ENCODE data around the gene POMZP3. TPM values are rescaled to one million over a fixed set of nuclear protein-coding genes. Genes with fewer than 3 reads are reported as not detected.
"Not testable (repeated sequence)": the region's sequence is repeated elsewhere in the genome, so short reads cannot be mapped to it uniquely, and the experiment has no call there.

POMZP3 gene
- 6.7 TPM for polyA plus RNA-seq (2012; ENCODE audit: low read depth, missing spikeins)

DNA sequence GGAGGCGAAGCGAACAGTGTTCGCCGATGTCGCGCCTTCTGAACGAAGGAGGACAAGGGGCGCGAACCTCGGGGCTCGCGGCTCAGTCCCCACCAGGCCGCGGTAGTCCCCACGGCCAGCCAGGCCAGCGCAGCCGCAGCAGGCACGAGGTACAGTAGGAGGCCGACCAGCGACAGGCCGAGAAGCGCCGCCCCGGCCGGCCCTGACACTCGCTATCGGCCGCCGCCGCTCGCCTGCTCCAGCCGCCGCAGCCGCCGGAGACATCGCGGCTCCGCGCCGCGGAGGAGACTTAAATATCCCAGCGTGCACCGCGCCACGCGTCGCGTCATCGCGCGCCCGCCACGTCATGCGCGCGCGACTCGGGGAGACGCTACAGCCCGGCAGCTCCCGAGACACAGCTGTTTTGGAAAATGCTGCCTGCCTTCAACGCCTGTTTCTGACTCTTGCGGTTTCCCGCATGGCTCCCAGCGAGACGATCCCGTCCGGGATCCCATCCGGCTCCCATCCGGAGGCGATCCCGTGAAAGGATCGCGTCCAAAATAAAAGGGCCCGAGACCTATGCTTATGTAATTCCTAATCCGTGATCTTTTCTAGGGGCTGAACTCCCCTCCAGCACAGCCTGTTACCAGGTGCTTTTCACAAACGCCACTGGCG, at the start of gene POMZP3:
POMZP3 (minus strand) TSS at position 291 of the 654 bp plus-strand sequence. CDS start 1,215 bp downstream, outside the sequence.
- FAIRE-seq = peak; percentile 92
- DNase-seq (ENCODE audit: insufficient read length, low spot score) = not testable (repeated sequence)

DNA sequence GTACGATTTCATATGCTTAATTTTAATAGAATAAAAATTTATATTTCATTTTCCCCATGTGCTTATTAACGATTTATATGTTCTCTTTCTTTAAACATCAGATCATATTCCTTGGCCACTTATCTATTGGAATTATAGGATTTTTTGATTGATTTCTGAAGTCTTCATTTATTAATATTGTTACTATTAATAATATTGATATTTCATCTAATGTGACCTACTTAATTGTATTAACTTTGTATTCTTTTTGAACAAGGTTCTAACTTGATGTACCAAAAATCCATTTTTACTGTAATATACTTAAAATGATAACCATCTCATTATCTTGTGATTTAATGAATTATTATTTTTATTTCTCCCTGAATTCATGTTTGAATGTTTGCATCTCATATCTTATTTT, 48.7 kb upstream of the POMZP3 start:
- FAIRE-seq; DNase-seq (ENCODE audit: insufficient read length, low spot score): not testable (repeated sequence)

DNA sequence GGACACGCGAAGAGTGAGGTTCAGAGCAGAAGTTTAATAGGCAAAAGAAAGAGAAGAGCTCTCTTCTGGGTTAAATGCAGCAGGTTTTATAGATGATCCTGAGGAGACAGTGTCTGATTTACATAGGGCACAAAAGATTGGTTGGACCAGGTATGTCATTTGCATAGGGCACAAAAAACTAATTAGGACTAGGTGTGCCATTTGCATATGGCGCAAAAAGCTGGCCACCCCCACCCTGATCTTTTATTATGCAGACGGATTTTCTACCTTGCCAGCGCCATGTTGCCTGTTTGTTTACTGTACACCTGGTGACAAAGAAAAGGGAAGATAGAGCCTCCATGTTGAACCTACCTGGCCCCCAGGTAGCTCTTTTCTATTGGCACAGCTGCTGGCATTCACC, 46.3 kb upstream of the POMZP3 start:
- not testable (repeated sequence) for DNase-seq (ENCODE audit: insufficient read length, low spot score); FAIRE-seq

DNA sequence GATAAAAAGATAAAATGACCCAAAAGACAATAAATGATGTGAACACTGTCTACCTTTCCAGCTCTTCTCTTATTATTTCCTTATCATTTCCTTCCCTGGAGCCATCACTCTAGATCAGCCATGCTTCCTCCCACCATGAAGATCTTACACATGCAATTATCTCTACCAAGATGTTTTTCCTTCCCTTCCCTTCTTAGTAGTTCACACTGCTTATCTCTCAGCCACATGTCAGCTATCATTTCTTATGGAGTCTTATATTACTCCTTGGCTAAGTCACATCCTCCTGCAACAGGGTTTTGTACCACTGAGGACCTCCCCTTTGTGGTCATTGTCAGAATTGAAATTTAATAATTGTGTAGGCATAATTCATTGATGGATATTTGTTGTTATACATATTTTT, 32.1 kb upstream of the POMZP3 start:
- not testable (repeated sequence) for FAIRE-seq; DNase-seq (ENCODE audit: insufficient read length, low spot score)

DNA sequence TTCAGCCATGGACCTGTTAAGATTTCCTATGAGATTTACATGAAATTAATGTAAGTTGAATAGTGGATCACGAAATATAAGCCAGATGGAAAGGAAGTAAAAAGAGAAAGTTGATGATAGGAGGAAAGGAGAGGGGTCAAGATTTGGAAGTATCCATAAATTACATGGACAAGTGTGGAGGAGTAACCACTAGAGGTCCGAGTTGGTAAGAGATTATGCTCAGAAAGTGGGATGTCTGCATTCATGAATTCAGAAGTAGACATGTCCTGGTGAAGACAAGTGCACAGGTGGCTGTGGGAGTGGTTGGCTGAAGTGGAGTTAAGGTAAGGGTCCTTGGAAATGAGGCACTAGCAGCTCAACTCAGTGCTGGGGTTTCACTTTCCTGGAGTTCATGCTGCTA, 29.3 kb upstream of the POMZP3 start:
- not testable (repeated sequence) for FAIRE-seq; DNase-seq (ENCODE audit: insufficient read length, low spot score)

DNA sequence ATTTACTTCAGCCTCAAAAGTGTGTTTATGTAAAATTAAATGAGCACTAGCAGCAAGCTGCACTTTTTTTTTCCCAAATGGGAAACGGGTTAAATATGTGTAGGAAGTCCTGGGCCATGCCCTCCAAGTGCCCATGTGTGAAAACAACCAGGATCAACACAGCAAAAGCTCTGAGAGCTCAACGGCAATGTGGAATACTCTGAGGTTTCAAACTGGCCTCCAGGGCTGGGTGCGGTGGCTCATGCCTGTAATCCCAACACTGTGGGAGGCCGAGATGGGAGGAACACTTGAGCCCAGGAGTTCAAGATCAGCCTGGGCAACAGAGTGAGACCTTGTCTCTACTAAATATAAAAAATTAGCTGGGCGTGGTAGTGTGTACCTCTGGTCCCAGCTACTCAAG, 15.5 kb upstream of the POMZP3 start:
- DNase-seq (ENCODE audit: insufficient read length, low spot score); FAIRE-seq: not testable (repeated sequence)

DNA sequence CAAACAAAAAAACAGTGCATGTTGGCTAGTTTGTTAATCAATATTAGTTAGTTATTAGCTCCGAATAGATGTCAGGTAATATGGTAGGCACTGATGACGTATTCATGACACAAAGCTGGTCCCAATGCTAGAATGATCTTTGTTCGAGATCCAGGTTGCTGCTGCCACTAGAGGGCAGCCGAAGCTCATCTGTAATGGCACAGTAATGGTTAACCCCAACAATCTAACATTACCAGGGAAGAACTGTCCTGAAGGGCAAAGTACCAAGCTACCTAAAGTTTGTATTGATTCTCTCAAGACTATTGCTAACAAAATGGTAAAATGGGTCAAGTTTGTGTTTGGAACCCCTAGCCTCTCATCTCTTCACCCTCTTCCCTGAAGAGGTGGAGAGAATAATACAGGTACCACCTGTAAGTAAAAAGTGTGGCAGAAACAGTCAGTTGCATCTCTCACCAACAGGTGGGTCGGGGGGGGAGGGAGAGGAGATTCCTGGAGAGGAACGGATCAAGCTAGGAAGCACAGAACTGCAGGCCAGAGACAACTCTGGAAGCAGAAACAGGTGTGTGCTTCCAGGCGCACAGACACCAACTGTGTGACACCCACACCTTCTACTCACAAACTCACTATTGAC, 10.1 kb upstream of the POMZP3 start:
- peak; percentile 60 for FAIRE-seq
- not testable (repeated sequence) for DNase-seq (ENCODE audit: insufficient read length, low spot score)

DNA sequence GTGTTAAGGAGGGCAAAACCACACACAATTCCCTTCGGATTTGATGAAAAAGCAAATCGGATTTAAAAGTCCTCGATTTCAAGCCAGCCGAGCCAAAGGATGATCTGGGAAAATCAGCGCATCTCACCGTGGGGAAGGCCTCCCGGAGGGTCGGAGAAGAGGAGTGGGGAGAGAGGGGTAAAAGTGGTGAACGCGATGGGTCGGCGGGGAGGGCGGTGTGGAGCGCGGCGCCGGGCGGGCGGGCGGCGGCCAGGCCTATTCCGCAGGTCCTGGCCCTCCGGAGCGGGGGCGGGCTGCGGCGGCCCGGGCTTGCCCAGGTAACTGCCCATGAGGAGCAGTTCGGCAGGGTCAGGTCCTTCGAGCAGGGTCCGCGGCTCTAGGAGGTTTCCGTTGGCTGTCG, 498 bp downstream of the POMZP3 start:
- DNase-seq (ENCODE audit: insufficient read length, low spot score); FAIRE-seq: not testable (repeated sequence)

DNA sequence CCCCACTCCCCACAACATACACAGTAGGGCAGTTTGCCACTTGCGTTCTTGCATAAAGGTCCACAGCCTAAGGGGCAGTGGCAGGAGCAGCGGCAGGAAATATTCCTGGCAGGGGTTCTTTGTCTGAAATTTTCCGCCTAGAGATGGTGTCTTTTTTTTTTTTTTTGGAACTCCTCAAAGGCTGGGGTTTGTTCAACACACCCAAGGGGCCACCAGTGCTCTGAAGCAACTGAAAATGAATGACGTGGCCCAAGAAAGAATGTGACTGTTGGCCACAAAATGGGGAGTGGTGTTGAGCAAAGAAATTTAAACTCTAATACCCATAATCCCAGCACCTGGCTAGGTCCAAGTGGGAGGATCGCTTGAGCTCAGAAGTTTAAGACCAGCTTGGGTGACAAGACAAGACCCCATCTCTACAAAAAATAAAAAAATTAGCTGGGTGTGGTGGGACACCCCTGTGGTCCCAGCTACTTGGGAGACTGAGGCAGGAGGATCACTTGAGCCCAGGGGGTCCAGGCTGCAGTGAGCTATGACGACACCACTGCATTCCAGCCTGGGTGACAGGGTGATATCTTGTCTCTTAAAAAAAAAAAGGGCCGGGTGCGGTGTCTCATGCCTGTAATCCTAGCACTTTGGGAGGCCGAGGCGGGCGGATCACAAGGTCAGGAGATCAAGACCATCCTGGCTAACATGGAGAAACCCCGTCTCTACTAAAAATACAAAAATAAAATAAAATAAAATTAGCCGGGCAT, 7.5 kb downstream of the POMZP3 start:
- DNase-seq (ENCODE audit: insufficient read length, low spot score); FAIRE-seq: not testable (repeated sequence)

DNA sequence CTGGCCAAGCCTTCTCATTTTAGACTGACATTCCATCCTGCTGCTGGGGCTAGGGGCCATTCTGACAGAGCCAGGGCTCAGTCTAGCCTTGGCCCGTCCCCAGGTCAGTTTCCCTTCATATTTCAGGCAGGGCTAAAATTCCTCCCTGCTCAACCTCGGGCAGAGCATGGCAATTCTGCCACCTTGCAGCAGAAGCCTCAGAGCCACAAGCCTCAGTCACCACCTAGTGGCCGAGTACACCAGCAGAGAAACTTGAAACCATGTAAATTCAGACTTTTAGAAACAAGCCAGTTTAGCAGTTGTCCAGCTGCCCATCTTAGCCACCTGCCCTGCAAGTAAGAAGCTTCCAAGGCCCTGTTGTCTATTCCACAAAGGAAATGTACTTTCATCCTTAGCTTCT, 13.3 kb downstream of the POMZP3 start:
- FAIRE-seq = peak; percentile 5
- DNase-seq (ENCODE audit: insufficient read length, low spot score) = not testable (repeated sequence)

DNA sequence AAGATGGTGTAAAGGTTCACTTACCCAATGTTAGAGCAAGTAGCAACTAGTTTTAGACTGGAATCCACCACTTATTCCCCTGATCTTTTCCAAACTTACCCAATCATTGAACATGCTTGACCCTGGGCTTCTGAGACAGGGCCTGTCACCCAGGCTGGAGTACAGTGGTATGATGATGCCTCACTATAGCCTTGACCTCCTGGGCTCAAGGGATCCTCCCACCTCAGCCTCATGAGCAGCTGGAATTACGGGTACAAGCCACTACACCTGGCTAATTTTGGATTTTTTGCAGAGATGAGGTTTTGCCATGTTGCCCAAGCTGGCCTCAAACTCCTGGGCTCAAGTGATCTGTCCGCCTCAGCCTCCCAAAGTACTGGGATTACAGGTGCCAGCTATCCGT, 14.8 kb downstream of the POMZP3 start:
- FAIRE-seq; DNase-seq (ENCODE audit: insufficient read length, low spot score): not testable (repeated sequence)

DNA sequence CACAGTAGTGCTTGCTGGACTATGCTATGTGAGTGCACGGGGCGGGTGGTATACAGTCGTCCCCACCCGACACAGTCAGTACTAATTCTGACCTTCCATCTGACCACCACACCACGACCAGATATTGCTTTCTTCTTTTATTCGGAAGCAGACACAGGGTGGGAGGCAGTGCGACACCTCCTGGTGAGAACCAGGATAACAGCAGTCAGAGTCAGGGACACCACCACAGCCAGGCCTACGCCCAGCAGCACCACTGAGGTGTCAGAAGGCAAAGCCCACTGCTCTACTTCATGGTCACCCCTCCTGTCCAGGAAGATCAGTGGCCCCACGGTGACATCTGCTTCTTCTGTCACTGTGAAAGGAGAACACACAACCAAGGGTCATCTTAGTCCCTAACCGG, 17.2 kb downstream of the POMZP3 start:
- DNase-seq (ENCODE audit: insufficient read length, low spot score) = not testable (repeated sequence)
- peak; percentile 98 for FAIRE-seq

DNA sequence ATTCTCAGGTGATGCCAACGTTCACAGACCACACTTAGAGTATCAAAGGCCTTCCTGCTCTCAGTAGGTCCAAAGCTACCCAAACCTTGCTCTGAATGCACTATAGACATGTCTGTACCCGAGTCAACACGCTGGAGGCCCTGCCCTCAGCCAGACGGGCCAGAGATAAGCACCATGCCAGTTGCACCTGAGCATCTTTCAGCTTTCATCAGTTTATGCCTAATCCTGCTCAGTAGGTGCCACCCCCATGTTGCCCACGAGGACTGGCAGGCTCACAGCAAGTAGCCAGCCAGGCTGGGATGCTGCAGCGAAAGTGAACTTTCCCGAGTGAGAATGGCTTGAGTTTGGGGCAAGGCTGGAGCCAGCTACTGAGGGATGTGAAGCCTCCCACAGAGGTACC, 18.6 kb downstream of the POMZP3 start:
- DNase-seq (ENCODE audit: insufficient read length, low spot score); FAIRE-seq: not testable (repeated sequence)

DNA sequence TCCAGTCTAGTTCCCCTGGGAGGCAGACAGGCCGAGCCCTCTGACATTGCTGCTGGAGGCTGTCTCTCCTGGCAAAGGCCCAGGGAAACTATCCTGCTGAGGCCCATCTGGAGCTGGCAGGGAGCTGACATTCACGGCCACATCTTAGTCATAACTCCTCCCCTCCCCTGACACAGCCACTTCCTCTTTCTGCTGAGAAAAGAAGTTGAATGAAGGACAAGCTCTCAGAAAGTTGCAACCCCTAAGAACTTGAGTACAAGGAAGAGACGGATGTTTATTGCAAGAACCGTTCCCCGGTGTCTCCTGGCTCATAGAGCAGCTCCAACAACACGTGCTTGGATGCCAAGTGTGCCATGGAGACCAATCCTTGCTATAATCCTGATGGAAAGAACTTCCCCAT, 21.1 kb downstream of the POMZP3 start:
- peak; percentile 93 for FAIRE-seq
- peak; percentile 86 for TF ChIP-seq SPI1 (IDR thresholded peaks at IDR 0.05; ENCODE audit: low read depth, low read length)
- not testable (repeated sequence) for DNase-seq (ENCODE audit: insufficient read length, low spot score)

DNA sequence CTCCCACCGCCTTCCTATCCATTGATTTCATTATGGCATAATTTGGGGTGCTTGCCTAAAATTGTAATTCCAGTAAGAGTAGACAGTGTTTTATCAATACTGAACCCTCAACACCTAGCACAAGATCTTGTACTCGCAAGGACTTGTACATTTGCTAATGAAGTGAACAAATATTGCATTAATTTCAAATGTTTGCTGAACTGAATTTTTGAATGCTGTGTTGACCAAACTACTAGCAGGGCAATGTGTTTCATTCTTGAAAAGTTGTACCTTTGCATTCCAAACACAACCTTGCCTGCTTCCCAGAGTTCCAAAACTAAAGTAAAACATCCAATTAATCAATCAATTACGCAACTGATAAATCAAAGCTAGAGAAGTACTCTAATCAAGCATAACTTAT, 26.4 kb downstream of the POMZP3 start:
- peak; percentile 28 for FAIRE-seq
- not testable (repeated sequence) for DNase-seq (ENCODE audit: insufficient read length, low spot score)

DNA sequence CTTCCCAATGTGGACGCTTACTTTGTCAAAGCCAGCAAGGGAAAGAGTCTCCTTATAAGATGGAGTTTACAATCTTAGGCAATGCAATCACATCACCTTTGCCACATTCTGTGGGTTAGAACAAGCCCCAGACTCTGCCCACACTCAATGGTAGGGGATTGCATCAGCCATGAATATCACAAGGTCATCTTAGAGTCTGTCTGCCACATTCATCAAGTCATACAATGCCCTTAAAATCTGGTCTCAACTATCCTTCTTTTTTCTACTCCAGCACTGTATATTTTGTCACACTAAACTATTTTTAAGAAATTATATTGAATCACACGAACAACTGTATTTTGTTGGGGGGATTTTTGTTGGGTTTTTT, 27.0 kb downstream of the POMZP3 start:
- not testable (repeated sequence) for DNase-seq (ENCODE audit: insufficient read length, low spot score); FAIRE-seq

DNA sequence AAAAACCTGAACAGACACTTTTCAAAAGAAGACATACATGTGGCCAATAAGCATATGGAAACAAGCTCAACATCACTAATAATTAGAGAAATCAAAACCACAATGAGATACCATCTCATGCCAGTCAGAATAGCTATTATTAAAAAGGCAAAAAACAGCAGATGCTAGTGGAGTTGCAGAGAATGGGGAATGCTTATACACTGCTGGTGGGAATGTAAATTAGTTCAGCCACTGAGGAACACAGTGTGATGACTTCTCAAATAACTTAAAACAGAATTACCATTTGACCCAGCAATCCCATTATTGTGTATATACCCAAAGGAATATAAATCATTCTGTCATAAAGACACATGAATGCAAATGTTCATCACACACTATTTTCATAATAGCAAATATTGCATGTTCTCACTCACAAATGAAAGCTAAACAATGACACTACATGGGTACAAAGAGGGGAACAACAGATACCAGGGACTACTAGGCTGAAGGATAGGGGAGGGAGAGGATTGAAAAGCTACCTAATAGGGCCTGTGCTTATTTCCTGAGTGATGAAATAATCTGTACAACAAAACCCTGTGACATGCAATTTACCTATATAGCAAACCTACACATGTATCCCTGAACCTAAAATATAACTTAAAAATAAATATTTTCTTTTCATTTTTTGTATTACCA, 28.4 kb downstream of the POMZP3 start:
- peak; percentile 69 for FAIRE-seq
- DNase-seq (ENCODE audit: insufficient read length, low spot score) = not testable (repeated sequence)
